Ovary (tissue), 9 donors: Measurements from ENCODE around the gene PRDM16. TPM values are rescaled to one million over a fixed set of nuclear protein-coding genes. Genes with fewer than 3 reads are reported as not detected.
"Not testable (repeated sequence)": the region's sequence is repeated elsewhere in the genome, so short reads cannot be mapped to it uniquely, and the experiment has no call there.

Source experiments
- DNase-seq, 5 donors: peaks; one replicate each; pipeline ENCODE4 v3.0.0-alpha.2; 2019 to 2020
- H3K27ac ChIP-seq, 2 donors: fragments of 200-600 bp; one replicate each; pipeline versions ENCODE4 v1.5.1 to v1.8.0; 2019 to 2022
- H3K27me3 ChIP-seq: fragments of 200-600 bp; one replicate; pipeline ENCODE4 v1.8.0; 2022
- H3K36me3 ChIP-seq: fragments of 200-600 bp; sonication (generic); one replicate; pipeline ENCODE4 v1.5.1; 2019
- H3K4me1 ChIP-seq: one replicate; pipeline ENCODE4 v1.8.1; 2013; ENCODE audit warnings: mild to moderate bottlenecking, moderate library complexity; ENCODE audit not compliant: insufficient read depth
- H3K4me3 ChIP-seq: fragments of 200-600 bp; sonication (generic); one replicate; pipeline ENCODE4 v1.5.1; 2017
- H3K9me3 ChIP-seq, 2 donors: fragments of 200-600 bp in 1 of 2; sonication (generic) in 1 of 2; one replicate each; pipeline versions ENCODE4 v1.5.1 to v1.8.1; 2013 to 2019; ENCODE audit warnings: mild to moderate bottlenecking in 1 of 2, moderate library complexity in 1 of 2
- EP300 ChIP-seq: sonication (generic); formaldehyde crosslinking; IDR thresholded peaks from one replicate; pipeline ENCODE4 v1.6.1; 2017; ENCODE audit warnings: antibody characterized with exemption
- POLR2A ChIP-seq: fragments of 450-650 bp; IDR thresholded peaks from one replicate; pipeline ENCODE4 v1.6.1; 2017; ENCODE audit warnings: antibody characterized with exemption, mild to moderate bottlenecking, moderate library complexity
- WGBS, 3 donors: extraction: QIAGEN DNeasy Blood & Tissue Kit in 1 of 3; methylation state at CpG; one replicate each; pipeline versions ENCODE4 v1.1.5 to v1.1.7; 2013 to 2017; 5-methylcytosine and 5-hydroxymethylcytosine counted together
- intact Hi-C, 4 donors: fragments of 100-400 bp; cut with DNase I; formaldehyde crosslinking; loops; one replicate each; pipeline versions ENCODE4 v1.11.0 to v1.15.1; 2022 to 2023
- polyA plus RNA-seq, 2 donors: library from polyadenylated mRNA; stranded (reverse); fragments of 200-250 nt in 1 of 2; fragments of 350-450 nt in 1 of 2; fragmentation: Illumina TruSeq in 1 of 2; extraction: RNeasy Lipid Tissue Mini Kit (QIAGEN cat#74804) in 1 of 2; gene quantifications; one replicate each; pipeline ENCODE4 v1.2.3, GENCODE V29; 2013 to 2014
- total RNA-seq, 7 donors: library from RNA; depleted of rRNA in 2 of 7; stranded (reverse); fragments of >200 nt in 2 of 7; fragmentation: NEBNext Ultra II Directional in 3 of 7; extraction: Animal tissue kit (Norgen Biotek cat#: 25700) in 3 of 7; gene quantifications; one replicate each; pipeline versions ENCODE4 v1.1.0 to v1.2.4, GENCODE V29; 2016 to 2023
- TF ChIP-seq, protein P1 (sequence below), 3 donors: fragments of 450-650 bp in 2 of 3; fragments of 200-600 bp in 1 of 3; IDR thresholded peaks; one replicate each; pipeline versions ENCODE4 v1.5.1 to v1.8.0; 2016 to 2022; ENCODE audit warnings: antibody characterized with exemption in 3 of 3, mild to moderate bottlenecking in 1 of 3
- donor health status: DM: no; HTN: no; CAD: no; lungs with moderate emphysema.
- donor health status: DM: no; HTN: no; CAD: no.
- donor health status: Bipolar disorder and iron deficiency.
- donor health status: DM: yes; HTN: yes; CAD: no.
- donor health status: DM: no; HTN: no; CAD: no.
- donor health status: DM: yes; HTN: yes; CAD: no.

PRDM16 gene
- total and polyA plus RNA-seq, 9 donors, result 1.1 to 17.3 (median 3.9) TPM

DNA sequence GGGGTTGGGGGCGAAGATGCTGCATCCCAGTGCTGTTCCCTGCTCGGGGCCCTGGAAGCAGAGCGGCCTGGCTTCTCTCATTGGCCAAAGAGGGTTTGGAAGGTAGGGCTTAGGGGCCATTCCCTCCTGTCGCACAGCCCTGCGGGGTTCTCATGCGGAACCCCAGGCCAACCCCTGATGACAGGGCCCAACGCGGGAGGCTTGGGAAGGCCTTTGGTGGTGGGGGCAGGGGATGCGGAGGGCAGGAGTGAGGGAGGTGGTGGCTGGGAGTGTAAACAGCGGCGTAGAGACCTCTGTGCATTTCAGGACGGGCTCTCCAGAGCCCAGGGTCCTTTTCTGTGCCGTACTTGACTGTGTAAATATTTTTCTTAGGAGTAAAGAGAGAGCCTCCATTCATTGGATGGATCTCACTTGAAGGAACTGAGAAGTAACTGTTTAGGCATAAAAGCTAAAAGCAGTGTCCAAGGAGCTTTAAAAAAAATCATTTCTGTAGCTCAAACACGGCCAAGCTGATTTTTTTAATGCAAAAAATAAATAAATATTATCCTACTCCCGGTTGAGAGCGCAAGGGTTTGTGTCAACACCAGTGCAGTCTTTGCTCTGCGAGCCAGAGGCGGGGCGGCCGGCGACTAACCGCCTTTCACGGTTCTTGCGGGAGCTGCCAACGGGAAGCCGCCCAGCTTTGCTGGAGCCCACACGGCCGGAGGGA lies 169.1 kb downstream of the PRDM16 start:
- H3K9me3 ChIP-seq, result peaks cover 0 to 3% of the 10 kb centered on the region in 2 donors
- intact Hi-C loops, result no loop called here
- H3K4me1 ChIP-seq, result peaks cover 2% of the 10 kb centered on the region
- no peak for DNase-seq
- H3K36me3 ChIP-seq, result no peaks in the 10 kb centered on the region
- H3K4me3 ChIP-seq, result no peak overlapping the region
- WGBS, 3 donors, result 81 to 89% (median 87%) methylated on average over 28 of the region's 28 CpGs
- TF ChIP-seq POLR2A (no peak), EP300 (no peak)
- TF ChIP-seq, protein P1, sequence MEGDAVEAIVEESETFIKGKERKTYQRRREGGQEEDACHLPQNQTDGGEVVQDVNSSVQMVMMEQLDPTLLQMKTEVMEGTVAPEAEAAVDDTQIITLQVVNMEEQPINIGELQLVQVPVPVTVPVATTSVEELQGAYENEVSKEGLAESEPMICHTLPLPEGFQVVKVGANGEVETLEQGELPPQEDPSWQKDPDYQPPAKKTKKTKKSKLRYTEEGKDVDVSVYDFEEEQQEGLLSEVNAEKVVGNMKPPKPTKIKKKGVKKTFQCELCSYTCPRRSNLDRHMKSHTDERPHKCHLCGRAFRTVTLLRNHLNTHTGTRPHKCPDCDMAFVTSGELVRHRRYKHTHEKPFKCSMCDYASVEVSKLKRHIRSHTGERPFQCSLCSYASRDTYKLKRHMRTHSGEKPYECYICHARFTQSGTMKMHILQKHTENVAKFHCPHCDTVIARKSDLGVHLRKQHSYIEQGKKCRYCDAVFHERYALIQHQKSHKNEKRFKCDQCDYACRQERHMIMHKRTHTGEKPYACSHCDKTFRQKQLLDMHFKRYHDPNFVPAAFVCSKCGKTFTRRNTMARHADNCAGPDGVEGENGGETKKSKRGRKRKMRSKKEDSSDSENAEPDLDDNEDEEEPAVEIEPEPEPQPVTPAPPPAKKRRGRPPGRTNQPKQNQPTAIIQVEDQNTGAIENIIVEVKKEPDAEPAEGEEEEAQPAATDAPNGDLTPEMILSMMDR (IDR thresholded peaks at IDR 0.05), result no peak
- no peaks in the 10 kb centered on the region for H3K27me3 ChIP-seq
- no peak overlapping the region for H3K27ac ChIP-seq

DNA sequence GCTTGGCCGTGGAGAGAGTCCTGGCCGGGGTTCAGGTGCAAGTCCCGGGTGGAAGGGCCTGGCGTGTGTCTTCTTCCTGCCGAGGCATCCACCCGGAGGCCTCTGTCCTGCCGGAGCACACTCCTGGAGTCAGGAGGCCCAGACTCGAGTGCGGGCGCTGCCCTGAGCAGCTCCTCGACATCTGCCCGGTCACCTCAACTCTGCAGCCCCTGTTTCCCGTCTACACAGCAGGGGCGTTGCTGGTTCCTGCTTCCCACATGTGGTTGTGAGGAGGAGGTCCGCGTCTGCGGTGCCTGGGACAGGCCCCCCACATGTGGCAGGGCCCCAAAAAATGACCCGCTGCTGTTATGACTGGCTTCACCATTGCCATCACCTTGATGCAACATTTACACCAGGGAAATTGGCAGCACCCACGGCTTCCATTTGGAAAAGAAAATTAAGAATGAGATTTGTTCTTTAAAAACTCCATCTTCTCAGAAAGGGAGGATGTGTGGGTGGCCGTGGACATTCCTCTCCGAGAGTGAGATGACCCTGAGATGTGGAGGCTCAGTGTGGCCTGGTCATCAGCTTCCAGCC lies 169.8 kb downstream of the PRDM16 start:
- peaks cover 0 to 3% of the 10 kb centered on the region in 2 donors for H3K9me3 ChIP-seq
- intact Hi-C loops, result no loop called here
- no peaks in the 10 kb centered on the region for H3K27me3 ChIP-seq
- TF ChIP-seq POLR2A, result no peak
- TF ChIP-seq, protein P1 (IDR thresholded peaks at IDR 0.05), result no peak
- no peak for TF ChIP-seq EP300
- H3K27ac ChIP-seq, result no peak overlapping the region
- H3K4me1 ChIP-seq, result peaks cover 2% of the 10 kb centered on the region
- no peak for DNase-seq
- 83 to 93% (median 90%) methylated on average over 20 to 21 of the region's 21 CpGs for WGBS, 3 donors
- H3K4me3 ChIP-seq, result no peak overlapping the region
- H3K36me3 ChIP-seq, result no peaks in the 10 kb centered on the region

DNA sequence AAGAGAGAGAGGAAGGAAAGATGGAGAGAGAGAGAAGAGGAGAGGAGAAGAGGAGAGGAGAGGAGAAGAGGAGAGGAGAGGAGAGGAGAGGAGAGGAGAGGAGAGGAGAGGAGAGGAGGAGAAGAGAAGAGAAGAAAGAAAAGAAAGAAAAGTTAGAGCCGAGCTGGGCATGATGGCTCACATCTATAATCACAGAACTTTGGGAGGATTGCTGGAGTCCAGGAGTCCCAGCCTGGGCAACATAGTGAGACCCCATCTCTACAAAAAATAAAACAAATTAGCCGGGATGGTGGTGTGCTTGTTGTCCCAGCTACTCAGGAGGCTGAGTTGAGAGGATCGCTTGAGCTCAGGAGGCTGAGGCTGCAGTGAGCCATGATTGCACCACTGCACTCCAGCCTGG lies 171.0 kb downstream of the PRDM16 start:
- DNase-seq, H3K27ac ChIP-seq, H3K4me3 ChIP-seq, H3K4me1 ChIP-seq, H3K36me3 ChIP-seq, H3K27me3 ChIP-seq, intact Hi-C loops, H3K9me3 ChIP-seq: not testable (repeated sequence)
- WGBS, 3 donors, result 90 to 95% (median 91%) methylated on average over 3 of the region's 3 CpGs

DNA sequence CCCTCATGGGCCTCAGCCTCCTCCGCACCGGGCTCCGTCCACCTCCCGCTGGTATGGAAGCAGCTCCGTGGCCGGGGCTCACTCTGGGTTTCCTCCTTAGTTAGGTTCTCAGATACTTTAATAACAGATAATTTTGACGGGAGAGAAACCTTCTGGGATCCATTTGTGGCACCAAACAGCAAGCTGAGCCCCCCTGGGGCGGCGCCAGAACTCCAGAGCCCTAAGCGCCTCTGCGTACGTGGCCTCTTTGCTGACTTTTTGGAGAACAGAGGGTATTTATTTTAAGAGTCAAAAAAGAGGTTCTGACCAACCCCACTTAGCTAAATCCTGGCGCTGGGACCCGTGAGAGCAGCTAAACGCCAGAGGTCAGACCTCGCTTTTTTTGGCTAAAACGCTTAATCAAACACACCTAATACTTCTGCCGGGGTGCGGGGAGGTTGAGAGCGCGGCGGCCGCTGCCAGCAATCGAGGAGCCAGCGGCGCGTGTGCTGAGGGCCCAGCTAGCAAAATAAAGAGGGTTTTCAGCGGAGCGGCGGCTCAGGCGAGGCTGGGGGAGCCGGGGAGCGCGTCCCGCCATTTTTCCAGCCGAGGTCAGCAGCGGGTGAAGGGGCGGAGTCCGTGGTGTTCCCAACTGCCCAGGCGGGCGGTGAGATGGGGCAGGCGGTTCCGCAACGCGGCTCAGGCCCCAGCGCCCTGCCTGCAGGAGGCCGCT lies 171.7 kb downstream of the PRDM16 start:
- no peaks in the 10 kb centered on the region for H3K36me3 ChIP-seq
- H3K9me3 ChIP-seq, result peaks cover 0 to 3% of the 10 kb centered on the region in 2 donors
- no peaks in the 10 kb centered on the region for H3K27me3 ChIP-seq
- H3K4me1 ChIP-seq, result peaks cover 2% of the 10 kb centered on the region
- H3K27ac ChIP-seq, result peak overlapping the region in 1 of 2 donors; percentile 41
- peak in 4 of 5 donors; percentile 30 to 77 (median 42) for DNase-seq
- H3K4me3 ChIP-seq, result no peak overlapping the region
- intact Hi-C loops, result no loop called here
- TF ChIP-seq POLR2A (no peak), EP300 (no peak)
- TF ChIP-seq, protein P1 (IDR thresholded peaks at IDR 0.05), result no peak
- WGBS, 3 donors, result 32 to 45% (median 38%) methylated on average over 47 of the region's 47 CpGs

DNA sequence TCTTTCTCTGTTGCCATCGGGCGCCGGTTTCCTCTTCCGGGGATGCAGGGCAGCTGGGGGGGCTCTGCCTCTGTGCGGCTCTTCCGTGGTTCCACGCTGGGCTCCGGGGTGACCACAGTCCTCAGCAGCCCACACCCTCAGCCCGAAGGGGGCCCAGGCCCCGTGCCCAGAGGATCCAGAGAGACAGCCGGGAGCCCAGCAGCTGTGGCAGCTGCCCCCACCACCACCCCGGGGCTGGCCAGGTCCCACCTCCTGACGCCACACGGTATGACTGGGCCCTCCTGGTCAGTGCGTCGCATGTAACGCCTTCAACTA lies 172.2 kb downstream of the PRDM16 start:
- no peaks in the 10 kb centered on the region for H3K36me3 ChIP-seq
- TF ChIP-seq, protein P1 (IDR thresholded peaks at IDR 0.05), result no peak
- TF ChIP-seq EP300 (no peak), POLR2A (no peak)
- peak overlapping the region in 1 of 2 donors; percentile 41 for H3K27ac ChIP-seq
- no peaks in the 10 kb centered on the region for H3K27me3 ChIP-seq
- no peak for DNase-seq
- 54 to 71% (median 65%) methylated on average over 14 to 17 of the region's 17 CpGs for WGBS, 3 donors
- H3K4me3 ChIP-seq, result no peak overlapping the region
- peaks cover 2% of the 10 kb centered on the region for H3K4me1 ChIP-seq
- peaks cover 0 to 3% of the 10 kb centered on the region in 2 donors for H3K9me3 ChIP-seq
- intact Hi-C loops, result no loop called here
